Lower lobe of right lung (tissue), 2 donors: ENCODE data around the gene PARVB. TPM values are rescaled to one million over a fixed set of nuclear protein-coding genes. Genes with fewer than 3 reads are reported as not detected.

Source experiments
- ATAC-seq, 2 donors: fragments of 200-7000 bp; cut with Tn5 transposase; one replicate each; pipeline ENCODE4 v1.9.1; 2020 to 2022; ENCODE audit warnings: mild to moderate bottlenecking in 2 of 2, moderate library complexity in 2 of 2
- DNase-seq: peaks from one replicate; pipeline ENCODE4 v3.0.0-alpha.2; 2020
- H3K27ac ChIP-seq: fragments of 200-600 bp; one replicate; pipeline ENCODE4 v1.8.0; 2022
- H3K27me3 ChIP-seq: fragments of 200-600 bp; one replicate; pipeline ENCODE4 v1.8.0; 2022; ENCODE audit warnings: low read depth
- H3K36me3 ChIP-seq: fragments of 200-600 bp; one replicate; pipeline ENCODE4 v1.8.0; 2022; ENCODE audit warnings: mild to moderate bottlenecking
- H3K4me1 ChIP-seq: fragments of 200-600 bp; one replicate; pipeline ENCODE4 v1.8.0; 2022
- H3K4me3 ChIP-seq: fragments of 200-600 bp; one replicate; pipeline ENCODE4 v1.8.0; 2022; ENCODE audit warnings: mild to moderate bottlenecking
- H3K9me3 ChIP-seq: fragments of 200-600 bp; one replicate; pipeline ENCODE4 v1.8.0; 2022
- CTCF ChIP-seq: fragments of 200-600 bp; IDR thresholded peaks from one replicate; pipeline ENCODE4 v1.8.0; 2022; ENCODE audit warnings: antibody characterized with exemption, mild to moderate bottlenecking
- intact Hi-C: fragments of 100-400 bp; cut with DNase I; formaldehyde crosslinking; loops from one replicate; pipeline ENCODE4 v1.11.0; 2022
- total RNA-seq: library from RNA; stranded (reverse); fragmentation: NEBNext Ultra II Directional; extraction: Animal tissue kit (Norgen Biotek cat#: 25700); gene quantifications from one replicate; pipeline ENCODE4 v1.2.1, GENCODE V29; 2021
- donor health status: DM: no; HTN: yes; CAD: no; lungs with severe emphysema.

Gene PARVB
- total RNA-seq, 1 donor from 2014 or later, result 44.7 TPM

GRCh38 chr22:44171561-44171960 is 147.5 kb downstream of the PARVB start:
- intact Hi-C loops, result no loop called here
- no peak for TF ChIP-seq CTCF
- Histone ChIP-seq H3K27ac (peak overlapping the region; percentile 69), H3K4me1 (no peaks in the 10 kb centered on the region), H3K36me3 (peaks cover 18% of the 10 kb centered on the region), H3K4me3 (no peak overlapping the region), H3K9me3 (no peaks in the 10 kb centered on the region), H3K27me3 (no peaks in the 10 kb centered on the region)
- DNase-seq (no peak), ATAC-seq (peak; percentile 49 to 59)

- peaks cover 17% of the 10 kb centered on the region for H3K36me3 ChIP-seq
- no peaks in the 10 kb centered on the region for H3K4me1 ChIP-seq
- no peak for TF ChIP-seq CTCF
- ATAC-seq (peak; percentile 87 to 93), DNase-seq (peak; percentile 92)
- peak overlapping the region; percentile 69 for H3K27ac ChIP-seq
- H3K4me3 ChIP-seq, result peak overlapping the region; percentile 17
- H3K9me3 ChIP-seq, result no peaks in the 10 kb centered on the region
- H3K27me3 ChIP-seq, result no peaks in the 10 kb centered on the region
- intact Hi-C loops, result no loop called here
These were observed 148.4 kb downstream of the PARVB start for GRCh38 chr22:44172370-44173108.

GRCh38 chr22:44173154-44173553 is 149.1 kb downstream of the PARVB start:
- Histone ChIP-seq H3K9me3 (no peaks in the 10 kb centered on the region), H3K36me3 (peaks cover 10% of the 10 kb centered on the region), H3K4me1 (no peaks in the 10 kb centered on the region), H3K27me3 (no peaks in the 10 kb centered on the region), H3K4me3 (peak overlapping the region; percentile 17), H3K27ac (peak overlapping the region; percentile 69)
- no peak for TF ChIP-seq CTCF
- DNase-seq (no peak), ATAC-seq (no peak)
- intact Hi-C loops, result no loop called here

GRCh38 chr22:44175676-44176075 is 151.6 kb downstream of the PARVB start:
- Histone ChIP-seq H3K4me1 (no peaks in the 10 kb centered on the region), H3K9me3 (no peaks in the 10 kb centered on the region), H3K4me3 (no peak overlapping the region), H3K27me3 (no peaks in the 10 kb centered on the region), H3K36me3 (no peaks in the 10 kb centered on the region), H3K27ac (no peak overlapping the region)
- no peak for TF ChIP-seq CTCF
- intact Hi-C loops, result no loop called here
- DNase-seq (no peak), ATAC-seq (no peak)

- Histone ChIP-seq H3K9me3 (no peaks in the 10 kb centered on the region), H3K27ac (no peak overlapping the region), H3K4me3 (no peak overlapping the region), H3K36me3 (no peaks in the 10 kb centered on the region), H3K4me1 (peaks cover 4% of the 10 kb centered on the region), H3K27me3 (peaks cover 15% of the 10 kb centered on the region)
- TF ChIP-seq CTCF, result no peak
- ATAC-seq (no peak), DNase-seq (no peak)
- intact Hi-C loops, result no loop called here
These were observed 155.3 kb downstream of the PARVB start for GRCh38 chr22:44179196-44179988.
